Activated CD8-positive, alpha-beta memory T cell treated with anti-CD3 and anti-CD28 coated beads for 36 hours (primary cell): ENCODE measurements around the gene COL18A1. TPM values are rescaled to one million over a fixed set of nuclear protein-coding genes. Genes with fewer than 3 reads are reported as not detected.
"Not testable (repeated sequence)": the region's sequence is repeated elsewhere in the genome, so short reads cannot be mapped to it uniquely, and the experiment has no call there.

Experiments
- CTCF ChIA-PET: fragments of 350-600 bp; sonication (Branson Sonifier 250); formaldehyde crosslinking; loops from one replicate; lab custom pipeline; 2021; ENCODE audit warnings: antibody characterized with exemption; lab: Charles Lee
- POLR2A ChIA-PET: fragments of 350-600 bp; sonication (Branson Sonifier 250); formaldehyde crosslinking; loops from one replicate; lab custom pipeline; 2021; ENCODE audit warnings: antibody characterized with exemption; lab: Charles Lee
- total RNA-seq, 2 experiments: library from RNA; stranded (reverse); gene quantifications; one replicate each; pipeline ENCODE4 v1.2.3, GENCODE V29; 2021

Gene COL18A1
- total RNA-seq, 2 experiments from 2014 or later, result 1.9 TPM

DNA sequence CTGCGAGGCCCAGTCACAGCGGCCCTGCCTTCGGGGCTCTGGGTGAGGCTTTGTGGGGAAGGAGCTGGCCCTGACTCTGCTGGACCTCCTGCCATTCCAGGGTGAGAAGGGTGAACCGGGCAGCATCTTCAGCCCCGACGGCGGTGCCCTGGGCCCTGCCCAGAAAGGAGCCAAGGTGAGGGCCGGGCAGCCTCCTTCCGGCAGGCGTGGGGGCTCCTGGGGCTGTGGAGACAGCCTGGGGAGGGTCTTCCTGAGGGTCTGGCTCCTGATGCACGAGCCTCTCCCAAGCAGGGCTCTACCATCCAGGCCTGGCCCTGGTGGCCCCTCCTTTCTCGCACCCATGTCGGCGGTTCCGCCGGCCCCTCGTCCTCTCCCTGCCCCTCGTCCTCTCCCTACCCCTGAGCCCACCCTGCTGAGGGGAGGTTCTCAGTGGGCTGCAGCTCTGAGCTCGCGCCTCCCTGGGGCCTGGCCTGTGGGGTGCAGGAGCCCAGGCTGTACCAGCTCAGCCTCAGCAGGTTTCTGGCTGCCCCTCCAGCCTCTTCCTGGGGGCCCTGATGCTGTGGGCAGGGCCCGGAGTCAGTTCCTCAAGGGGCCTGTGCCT, 88.5 kb downstream of the COL18A1 start:
- ChIA-PET POLR2A (no interaction called here), CTCF (no interaction called here)

DNA sequence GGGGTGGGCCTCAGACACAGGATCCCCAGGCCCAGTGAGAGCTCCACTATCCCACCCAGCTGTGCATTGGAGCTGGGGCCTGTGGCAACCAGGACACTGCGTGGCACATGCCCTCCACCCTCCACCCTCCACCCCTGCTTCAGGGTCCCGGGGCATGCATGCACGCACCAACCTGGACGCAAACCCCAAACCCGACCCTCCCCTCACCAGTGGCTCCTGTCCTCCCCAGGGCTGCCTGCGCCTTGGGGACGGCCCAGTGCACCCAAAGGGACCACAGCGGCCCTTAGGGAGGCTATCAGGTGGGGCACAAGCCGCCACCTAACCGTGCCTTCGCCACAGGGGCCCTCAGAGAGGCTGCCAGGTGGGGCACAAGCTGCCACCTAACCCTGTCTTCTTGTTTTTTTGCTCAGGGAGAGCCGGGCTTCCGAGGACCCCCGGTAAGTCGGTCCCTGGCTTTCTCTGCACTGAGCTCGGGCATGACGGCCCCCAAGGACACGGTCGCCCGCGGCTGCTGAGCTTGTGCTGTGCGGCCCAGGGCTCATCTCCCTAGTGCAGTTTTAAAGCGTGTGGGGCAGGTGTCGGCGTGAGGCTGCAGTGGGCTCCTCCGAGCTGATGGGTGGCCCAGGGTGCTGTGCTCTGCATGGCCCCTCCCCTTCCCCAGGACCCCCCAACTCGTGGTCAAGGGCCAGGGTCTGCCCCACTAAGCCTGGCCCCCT, 89.3 kb downstream of the COL18A1 start:
- ChIA-PET CTCF (no interaction called here), POLR2A (no interaction called here)

- POLR2A ChIA-PET, result no interaction called here
- CTCF ChIA-PET, result no interaction called here
These were observed 90.1 kb downstream of the COL18A1 start for GRCh38 chr21:45494851-45495680.

- ChIA-PET CTCF (no interaction called here), POLR2A (no interaction called here)
These were observed 91.4 kb downstream of the COL18A1 start for GRCh38 chr21:45496151-45496967.

DNA sequence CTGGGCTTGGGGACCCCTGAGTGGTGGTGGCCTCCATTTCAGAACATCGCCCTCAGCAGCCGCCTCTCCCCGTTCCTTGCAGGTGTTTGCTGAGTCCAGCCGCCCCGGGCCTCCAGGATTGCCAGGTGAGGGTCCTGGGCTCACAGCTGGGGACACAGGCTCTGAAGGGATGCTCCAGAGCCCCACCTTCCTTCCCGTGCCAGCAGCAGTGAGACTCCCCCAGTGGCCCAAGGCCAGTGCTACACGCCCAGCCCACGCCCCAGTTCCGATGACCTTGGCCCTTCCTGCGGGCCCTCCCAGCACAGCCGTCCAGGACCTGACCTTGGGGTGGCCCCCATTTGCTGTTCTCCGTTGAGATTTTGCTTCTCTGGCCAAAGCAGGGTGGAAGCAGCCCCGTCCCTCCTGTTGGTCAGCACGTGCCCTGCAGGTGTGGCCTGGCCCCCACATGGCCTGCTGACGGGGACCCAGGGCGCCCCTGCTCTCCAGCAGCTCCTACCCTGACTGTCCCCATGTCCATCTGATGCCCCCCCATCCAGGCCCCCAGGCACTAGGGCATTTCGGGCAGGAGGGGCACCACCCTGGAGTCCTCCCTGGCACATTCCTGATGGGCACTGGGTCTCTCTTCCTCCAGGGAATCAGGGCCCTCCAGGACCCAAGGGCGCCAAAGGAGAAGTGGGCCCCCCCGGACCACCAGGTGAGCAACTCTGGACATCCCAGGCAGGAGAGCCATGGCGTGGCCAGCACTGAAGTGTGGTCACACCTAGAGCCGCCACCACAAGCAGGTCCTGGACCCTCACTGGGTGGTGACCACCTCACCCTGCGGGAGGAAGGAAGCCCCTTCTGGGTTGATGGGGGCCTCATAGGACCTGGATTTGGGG, 92.2 kb downstream of the COL18A1 start:
- POLR2A ChIA-PET, result no interaction called here
- CTCF ChIA-PET, result no interaction called here

DNA sequence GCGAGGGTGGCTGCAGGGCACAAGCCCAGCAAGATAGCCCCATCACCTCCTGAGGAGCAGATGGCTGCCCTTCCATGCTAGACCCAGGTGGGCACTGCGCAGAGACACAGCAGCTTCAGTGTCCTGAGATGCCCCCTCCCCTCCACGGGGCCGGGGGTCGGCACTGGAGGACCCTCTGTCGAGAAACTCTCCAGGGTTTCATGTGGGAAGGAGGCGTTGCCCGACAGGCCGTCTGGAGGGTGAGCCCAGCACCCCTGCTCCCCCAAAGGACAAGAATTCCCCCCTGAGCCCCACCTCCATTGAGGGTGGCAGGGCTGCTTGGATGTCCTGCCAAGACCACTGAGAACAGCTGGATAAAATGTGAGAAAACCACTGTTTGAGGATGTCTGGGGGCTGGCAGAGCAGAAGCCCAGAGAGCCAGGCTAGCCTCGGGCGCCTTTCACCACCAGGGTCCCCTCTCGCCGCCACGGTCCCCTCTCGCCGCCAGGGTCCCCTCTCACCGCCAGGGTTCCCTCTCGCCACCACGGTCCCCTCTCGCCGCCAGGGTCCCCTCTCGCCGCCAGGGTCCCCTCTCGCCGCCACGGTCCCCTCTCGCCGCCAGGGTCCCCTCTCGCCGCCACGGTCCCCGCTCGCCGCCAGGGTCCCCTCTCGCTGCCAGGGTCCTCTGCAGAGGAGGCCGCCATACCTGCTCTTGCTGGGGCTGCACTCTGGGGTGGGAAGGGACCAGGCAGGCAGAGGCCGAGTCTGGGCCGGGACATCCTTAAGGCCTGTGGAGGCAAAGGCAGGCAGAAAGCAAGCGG, 93.1 kb downstream of the COL18A1 start:
- POLR2A ChIA-PET, result no interaction called here
- CTCF ChIA-PET, result no interaction called here

DNA sequence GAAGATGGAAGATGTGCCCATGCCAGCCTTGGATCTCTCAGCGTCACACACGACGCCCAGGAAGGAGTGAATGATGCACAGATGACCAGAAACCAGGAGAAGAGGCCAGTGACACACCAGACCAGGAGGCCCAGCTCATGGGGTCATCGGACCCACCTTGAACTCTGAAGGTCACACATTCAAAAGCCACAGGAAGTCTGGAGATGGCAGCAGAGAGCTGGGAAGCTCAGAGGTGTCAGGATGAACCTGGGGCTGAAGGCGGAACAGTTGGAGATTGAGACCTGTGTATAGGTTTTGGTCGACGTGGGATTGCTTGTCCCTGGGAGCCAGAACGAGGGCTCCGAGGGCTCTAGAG, 93.7 kb downstream of the COL18A1 start:
- ChIA-PET POLR2A (no interaction called here), CTCF (no interaction called here)

DNA sequence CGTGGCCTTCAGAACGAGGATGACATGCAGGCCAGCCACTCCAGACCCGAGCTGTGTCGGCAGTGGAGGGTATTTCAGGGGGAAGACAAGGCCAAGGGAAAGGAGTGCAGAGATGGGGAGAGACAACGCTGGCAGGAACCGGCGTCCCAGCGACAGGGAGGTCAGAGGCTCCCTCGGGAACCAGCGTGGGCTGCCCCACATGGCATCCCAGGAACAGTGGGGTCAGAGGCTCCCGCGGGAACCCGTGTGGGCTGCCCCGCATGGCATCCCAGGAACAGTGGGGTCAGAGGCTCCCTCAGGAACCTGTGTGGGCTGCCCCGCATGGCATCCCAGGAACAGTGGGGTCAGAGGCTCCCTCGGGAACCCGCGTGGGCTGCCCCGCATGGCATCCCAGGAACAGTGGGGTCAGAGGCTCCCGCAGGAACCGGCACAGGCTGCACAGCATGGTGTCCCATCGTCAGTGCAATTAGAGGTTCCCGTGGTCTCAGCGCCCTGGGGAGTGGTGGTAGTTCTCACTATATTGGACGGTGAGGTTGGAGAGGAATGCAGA, 94.3 kb downstream of the COL18A1 start:
- ChIA-PET CTCF (no interaction called here), POLR2A (no interaction called here)

DNA sequence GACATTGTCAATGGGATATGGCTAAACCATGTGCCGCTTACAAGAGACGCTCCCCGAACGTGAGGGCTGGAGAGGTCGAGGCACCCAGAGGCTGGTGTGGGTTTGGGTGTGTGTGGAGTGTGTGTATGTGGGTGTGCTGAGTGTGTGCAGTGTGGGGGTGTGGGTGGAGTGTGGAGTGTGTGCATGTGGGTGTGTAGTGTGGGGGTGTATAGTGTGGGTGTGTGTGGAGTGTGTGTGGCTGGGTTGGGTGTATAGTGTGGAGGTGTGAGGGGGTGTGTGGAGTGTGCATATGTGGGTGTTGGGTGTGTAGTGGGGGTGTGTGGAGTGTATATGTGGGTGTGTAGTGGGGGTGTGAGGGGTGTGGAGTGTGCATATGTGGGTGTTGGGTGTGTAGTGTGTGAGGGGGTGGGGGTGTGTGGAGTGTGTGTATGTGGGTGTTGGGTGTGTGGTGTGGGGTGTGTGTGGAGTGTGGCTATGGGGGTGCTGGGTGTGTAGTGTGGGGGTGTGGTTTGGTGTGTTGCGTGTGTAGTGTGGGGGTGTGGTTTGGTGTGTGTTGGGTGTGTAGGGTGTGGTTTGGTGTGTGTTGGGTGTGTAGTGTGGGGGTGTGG, 95.1 kb downstream of the COL18A1 start:
- ChIA-PET POLR2A (no interaction called here), CTCF (no interaction called here)

DNA sequence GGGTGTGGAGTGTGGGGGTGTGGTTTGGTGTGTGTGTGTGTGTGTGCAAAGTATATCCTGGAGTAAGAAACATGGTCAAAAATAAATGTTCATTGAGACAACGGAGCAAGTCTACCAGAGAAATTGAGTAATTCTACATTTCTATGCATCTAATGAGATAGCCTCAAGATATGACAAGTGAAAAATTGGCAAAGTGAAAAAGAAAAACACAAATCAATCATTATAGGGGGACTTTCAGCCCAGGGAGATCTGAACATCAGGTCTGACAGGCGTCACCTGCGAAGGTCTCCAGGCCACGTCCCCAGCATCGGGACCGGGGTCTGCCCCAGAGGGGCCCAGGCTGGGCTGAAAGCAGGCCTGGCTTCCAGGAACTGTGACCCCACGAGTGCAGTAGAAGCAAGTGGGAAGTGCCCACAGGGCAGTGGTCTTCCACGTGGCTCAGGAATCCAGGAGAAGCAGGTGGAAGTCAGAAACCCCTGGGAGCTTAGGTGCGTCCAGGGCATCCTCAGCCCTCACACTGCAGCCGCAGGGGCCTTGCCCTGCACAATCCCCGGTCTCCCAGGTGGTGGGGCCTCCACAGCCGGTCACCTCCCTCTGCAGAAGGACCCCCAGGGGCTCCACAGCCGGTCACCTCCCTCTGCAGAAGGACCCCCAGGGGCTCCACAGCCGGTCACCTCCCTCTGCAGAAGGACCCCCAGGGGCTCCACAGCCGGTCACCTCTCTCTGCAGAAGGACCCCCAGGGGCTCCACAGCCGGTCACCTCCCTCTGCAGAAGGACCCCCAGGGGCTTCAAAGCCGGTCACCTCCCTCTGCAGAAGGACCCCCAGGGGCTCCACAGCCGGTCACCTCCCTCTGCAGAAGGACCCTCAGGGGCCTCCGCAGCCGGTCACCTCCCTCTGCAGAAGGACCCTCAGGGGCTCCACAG, 96.4 kb downstream of the COL18A1 start:
- POLR2A ChIA-PET, result not testable (repeated sequence)
- CTCF ChIA-PET, result interaction anchor here (1.6 kb wide), 1 partner anchor 11 kb away, joined by 3 read pairs; no protein-coding TSS in a partner anchor

- CTCF ChIA-PET, result interaction anchor here (1.6 kb wide), 1 partner anchor 10 kb away, joined by 3 read pairs; no protein-coding TSS in a partner anchor
- POLR2A ChIA-PET, result no interaction called here
These were observed 97.0 kb downstream of the COL18A1 start for GRCh38 chr21:45502006-45502345.

DNA sequence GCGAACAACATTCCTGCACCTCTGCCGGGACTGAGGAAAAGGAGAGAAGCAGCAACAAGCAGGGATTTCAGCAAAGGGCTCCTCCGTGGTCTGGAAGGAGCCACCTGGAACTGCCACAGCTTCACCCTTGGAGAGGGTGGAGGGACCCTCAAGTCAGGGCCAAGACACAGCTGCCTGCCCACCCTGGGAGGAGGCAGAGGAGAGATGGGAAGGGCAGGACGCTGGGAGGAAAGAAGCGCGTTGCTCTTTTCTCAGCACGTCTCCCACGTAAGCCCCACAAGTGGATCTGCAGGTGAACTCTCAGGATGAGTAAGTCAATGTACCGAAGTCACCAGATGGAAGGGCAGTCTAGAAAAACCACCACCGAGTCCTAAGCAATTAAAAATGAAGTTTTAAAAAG, 97.6 kb downstream of the COL18A1 start:
- POLR2A ChIA-PET, result no interaction called here
- CTCF ChIA-PET, result interaction anchor here (1.6 kb wide), 1 partner anchor 10 kb away, joined by 3 read pairs; no protein-coding TSS in a partner anchor

GRCh38 chr21:45503226-45503625, 98.3 kb downstream of the COL18A1 start:
- CTCF ChIA-PET, POLR2A ChIA-PET: not testable (repeated sequence)

- CTCF ChIA-PET, result no interaction called here
These were observed 99.1 kb downstream of the COL18A1 start for GRCh38 chr21:45504021-45504515.

DNA sequence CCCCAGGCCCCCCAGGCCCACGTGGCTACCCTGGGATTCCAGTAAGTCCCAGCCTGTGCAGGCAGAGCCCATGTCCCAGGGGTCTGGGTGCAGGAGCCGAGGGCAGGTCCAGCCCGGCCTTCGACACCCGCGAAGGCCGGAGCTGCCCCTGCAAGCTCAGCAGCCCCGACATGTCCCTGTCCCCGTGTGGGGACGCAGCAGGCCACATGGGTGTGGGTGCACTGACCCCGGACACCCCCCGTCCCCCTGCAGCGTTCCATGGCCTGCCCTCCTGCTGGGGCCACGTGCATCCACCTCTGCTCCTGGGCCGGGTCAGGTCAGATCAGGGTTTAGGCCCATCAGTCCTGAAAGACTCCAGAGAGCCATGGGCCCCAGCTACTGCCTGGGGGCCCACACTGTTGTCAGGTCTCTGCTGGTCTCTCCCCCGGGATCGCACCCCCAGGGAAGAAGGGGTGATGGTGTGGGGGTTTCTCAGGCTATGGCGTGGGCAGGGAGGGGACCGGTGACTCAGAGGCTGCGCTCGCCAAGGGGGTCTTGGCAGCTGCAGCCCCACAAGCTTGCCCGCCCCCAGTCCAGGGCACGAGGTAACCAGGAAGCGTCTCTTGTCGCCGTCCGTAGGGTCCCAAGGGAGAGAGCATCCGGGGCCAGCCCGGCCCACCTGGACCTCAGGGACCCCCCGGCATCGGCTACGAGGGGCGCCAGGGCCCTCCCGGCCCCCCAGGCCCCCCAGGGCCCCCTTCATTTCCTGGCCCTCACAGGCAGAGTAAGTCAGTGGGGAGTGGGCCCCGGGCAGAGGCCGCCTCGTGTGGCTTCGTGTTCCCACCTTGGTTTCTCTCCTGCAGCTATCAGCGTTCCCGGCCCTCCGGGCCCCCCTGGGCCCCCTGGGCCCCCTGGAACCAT, 99.8 kb downstream of the COL18A1 start:
- CTCF ChIA-PET, result no interaction called here
- POLR2A ChIA-PET, result no interaction called here

More at GRCh38 chr21:45504021-45504515, 99.1 kb downstream of the COL18A1 start:
- POLR2A ChIA-PET, result no interaction called here
